IgD-negative memory B cell (primary cell): Measurements from ENCODE around the gene GABRA1. TPM values are rescaled to one million over a fixed set of nuclear protein-coding genes. Genes with fewer than 3 reads are reported as not detected.

Experiments used
- H3K27ac Mint-ChIP-seq, 3 donors: one replicate each; pipeline ENCODE4 v1.8.0; 2020 to 2022; ENCODE audit warnings: mild to moderate bottlenecking in 3 of 3, mixed read lengths in 3 of 3, moderate library complexity in 1 of 3
- H3K27me3 Mint-ChIP-seq: one replicate; pipeline ENCODE4 v1.8.0; 2021; ENCODE audit warnings: mixed read lengths
- H3K36me3 Mint-ChIP-seq: one replicate; pipeline ENCODE4 v1.8.0; 2020; ENCODE audit warnings: mild to moderate bottlenecking, mixed read lengths
- H3K4me1 Mint-ChIP-seq, 3 donors: one replicate each; pipeline ENCODE4 v1.8.0; 2020 to 2022; ENCODE audit warnings: mixed read lengths in 3 of 3, mild to moderate bottlenecking in 1 of 3
- H3K4me3 Mint-ChIP-seq, 4 donors: one replicate each; pipeline ENCODE4 v1.8.0; 2020 to 2022; ENCODE audit warnings: mild to moderate bottlenecking in 4 of 4, mixed read lengths in 4 of 4, moderate library complexity in 3 of 4
- H3K9me3 Mint-ChIP-seq, 3 donors: one replicate each; pipeline ENCODE4 v1.8.0; 2020 to 2021; ENCODE audit warnings: mixed read lengths in 3 of 3, mild to moderate bottlenecking in 1 of 3
- polyA plus RNA-seq: library from polyadenylated mRNA; unstranded; fragments of 300-500 nt; fragmentation: Illumina TruSeq; gene quantifications from one replicate; pipeline ENCODE4 v1.2.3, GENCODE V29; 2021

GABRA1 gene
- polyA plus RNA-seq: not detected

- Mint-ChIP-seq H3K9me3 (peaks cover 0 to 2% (median 0%) of the 10 kb centered on the region in 3 donors), H3K27ac (peak within 1 kb of the TSS in 1 of 3 donors; percentile 53), H3K4me3 (peak within 1 kb of the TSS in 1 of 4 donors; percentile 58), H3K36me3 (no peaks in the 10 kb centered on the region), H3K4me1 (no peaks in the 10 kb centered on the region), H3K27me3 (peaks cover 8% of the 10 kb centered on the region)
Measured at GRCh38 chr5:161847941-161848391, at the start of gene GABRA1. Gene GABRA1, plus strand, starts transcription at chr5:161848120. Its CDS starts 2,691 bp downstream, at chr5:161850811.

- H3K27me3 Mint-ChIP-seq: no peaks in the 10 kb centered on the region
- no peak overlapping the region for H3K27ac Mint-ChIP-seq
- H3K4me1 Mint-ChIP-seq: no peaks in the 10 kb centered on the region
- H3K9me3 Mint-ChIP-seq: peaks cover 0 to 3% (median 0%) of the 10 kb centered on the region in 3 donors
- no peaks in the 10 kb centered on the region for H3K36me3 Mint-ChIP-seq
- no peak overlapping the region for H3K4me3 Mint-ChIP-seq
Measured at GRCh38 chr5:161799316-161799715, 48.6 kb upstream of the GABRA1 start.

GRCh38 chr5:161804263-161804662 is 43.7 kb upstream of the GABRA1 start:
- peaks cover 0 to 3% (median 0%) of the 10 kb centered on the region in 3 donors for H3K9me3 Mint-ChIP-seq
- no peaks in the 10 kb centered on the region for H3K27me3 Mint-ChIP-seq
- H3K36me3 Mint-ChIP-seq: no peaks in the 10 kb centered on the region
- H3K4me1 Mint-ChIP-seq: no peaks in the 10 kb centered on the region
- no peak overlapping the region for H3K4me3 Mint-ChIP-seq
- H3K27ac Mint-ChIP-seq: no peak overlapping the region

GRCh38 chr5:161846746-161847145 is 1.2 kb upstream of the GABRA1 start:
- H3K4me1 Mint-ChIP-seq: no peaks in the 10 kb centered on the region
- no peak overlapping the region for H3K4me3 Mint-ChIP-seq

GRCh38 chr5:161847447-161847846 is 473 bp upstream of the GABRA1 start:
- Mint-ChIP-seq H3K27ac (no peak overlapping the region), H3K27me3 (peaks cover 8% of the 10 kb centered on the region), H3K4me3 (no peak overlapping the region)

More at GRCh38 chr5:161846746-161847145, 1.2 kb upstream of the GABRA1 start:
- H3K27me3 Mint-ChIP-seq: peaks cover 8% of the 10 kb centered on the region
- no peaks in the 10 kb centered on the region for H3K36me3 Mint-ChIP-seq
- H3K27ac Mint-ChIP-seq: peak overlapping the region in 1 of 3 donors; percentile 61
- peaks cover 0 to 2% (median 0%) of the 10 kb centered on the region in 3 donors for H3K9me3 Mint-ChIP-seq

GRCh38 chr5:161850491-161850890 is 2.6 kb downstream of the GABRA1 start:
- peaks cover 8% of the 10 kb centered on the region for H3K27me3 Mint-ChIP-seq
- H3K27ac Mint-ChIP-seq: no peak overlapping the region
- no peak overlapping the region for H3K4me3 Mint-ChIP-seq
- no peaks in the 10 kb centered on the region for H3K4me1 Mint-ChIP-seq
- H3K9me3 Mint-ChIP-seq: peaks cover 0 to 2% (median 0%) of the 10 kb centered on the region in 3 donors
- no peaks in the 10 kb centered on the region for H3K36me3 Mint-ChIP-seq

More at GRCh38 chr5:161847447-161847846, 473 bp upstream of the GABRA1 start:
- peaks cover 0 to 2% (median 0%) of the 10 kb centered on the region in 3 donors for H3K9me3 Mint-ChIP-seq
- no peaks in the 10 kb centered on the region for H3K36me3 Mint-ChIP-seq
- no peaks in the 10 kb centered on the region for H3K4me1 Mint-ChIP-seq

GRCh38 chr5:161851691-161852299 is 3.9 kb downstream of the GABRA1 start:
- no peaks in the 10 kb centered on the region for H3K36me3 Mint-ChIP-seq
- peaks cover 0 to 2% (median 0%) of the 10 kb centered on the region in 3 donors for H3K9me3 Mint-ChIP-seq
- no peaks in the 10 kb centered on the region for H3K4me1 Mint-ChIP-seq
- H3K27ac Mint-ChIP-seq: no peak overlapping the region
- H3K27me3 Mint-ChIP-seq: peaks cover 8% of the 10 kb centered on the region
- H3K4me3 Mint-ChIP-seq: no peak overlapping the region

- Mint-ChIP-seq H3K27ac (no peak overlapping the region), H3K9me3 (peaks cover 0 to 6% (median 0%) of the 10 kb centered on the region in 3 donors), H3K36me3 (no peaks in the 10 kb centered on the region), H3K27me3 (no peaks in the 10 kb centered on the region), H3K4me1 (no peaks in the 10 kb centered on the region), H3K4me3 (no peak overlapping the region)
Measured at GRCh38 chr5:161857358-161857757, 9.4 kb downstream of the GABRA1 start.

GRCh38 chr5:161863259-161863658 is 15.3 kb downstream of the GABRA1 start:
- no peaks in the 10 kb centered on the region for H3K36me3 Mint-ChIP-seq
- no peaks in the 10 kb centered on the region for H3K4me1 Mint-ChIP-seq
- H3K4me3 Mint-ChIP-seq: no peak overlapping the region
- H3K9me3 Mint-ChIP-seq: peaks cover 0 to 4% (median 0%) of the 10 kb centered on the region in 3 donors
- H3K27me3 Mint-ChIP-seq: no peaks in the 10 kb centered on the region
- H3K27ac Mint-ChIP-seq: peak overlapping the region in 1 of 3 donors; percentile 20

GRCh38 chr5:161863811-161864210 is 15.9 kb downstream of the GABRA1 start:
- no peaks in the 10 kb centered on the region for H3K36me3 Mint-ChIP-seq
- H3K27ac Mint-ChIP-seq: no peak overlapping the region
- no peaks in the 10 kb centered on the region for H3K4me1 Mint-ChIP-seq
- peaks cover 0 to under 1% (median 0%) of the 10 kb centered on the region in 3 donors for H3K9me3 Mint-ChIP-seq
- H3K27me3 Mint-ChIP-seq: no peaks in the 10 kb centered on the region
- no peak overlapping the region for H3K4me3 Mint-ChIP-seq

- Mint-ChIP-seq H3K4me1 (no peaks in the 10 kb centered on the region), H3K27me3 (no peaks in the 10 kb centered on the region), H3K9me3 (no peaks in the 10 kb centered on the region), H3K36me3 (peaks cover 1% of the 10 kb centered on the region), H3K4me3 (no peak overlapping the region), H3K27ac (no peak overlapping the region)
Measured at GRCh38 chr5:161865510-161865909, 17.6 kb downstream of the GABRA1 start.

GRCh38 chr5:161889971-161890370 is 42.1 kb downstream of the GABRA1 start:
- no peaks in the 10 kb centered on the region for H3K27me3 Mint-ChIP-seq
- H3K9me3 Mint-ChIP-seq: peaks cover 0 to 9% (median 0%) of the 10 kb centered on the region in 3 donors
- no peaks in the 10 kb centered on the region for H3K4me1 Mint-ChIP-seq
- H3K27ac Mint-ChIP-seq: no peak overlapping the region
- H3K4me3 Mint-ChIP-seq: no peak overlapping the region
- no peaks in the 10 kb centered on the region for H3K36me3 Mint-ChIP-seq

- H3K4me1 Mint-ChIP-seq: no peaks in the 10 kb centered on the region
- H3K27ac Mint-ChIP-seq: no peak overlapping the region
- H3K9me3 Mint-ChIP-seq: peaks cover 0 to 3% (median 0%) of the 10 kb centered on the region in 3 donors
- H3K4me3 Mint-ChIP-seq: no peak overlapping the region
- no peaks in the 10 kb centered on the region for H3K27me3 Mint-ChIP-seq
- H3K36me3 Mint-ChIP-seq: no peaks in the 10 kb centered on the region
Measured at GRCh38 chr5:161895514-161895913, 47.6 kb downstream of the GABRA1 start.

- Mint-ChIP-seq H3K4me3 (no peak overlapping the region), H3K27ac (no peak overlapping the region), H3K36me3 (no peaks in the 10 kb centered on the region), H3K9me3 (no peaks in the 10 kb centered on the region), H3K4me1 (no peaks in the 10 kb centered on the region), H3K27me3 (no peaks in the 10 kb centered on the region)
Measured at GRCh38 chr5:161897033-161897432, 49.1 kb downstream of the GABRA1 start.

GRCh38 chr5:161899590-161899989 is 51.7 kb downstream of the GABRA1 start:
- no peaks in the 10 kb centered on the region for H3K36me3 Mint-ChIP-seq

GRCh38 chr5:161900981-161901380 is 53.1 kb downstream of the GABRA1 start:
- Mint-ChIP-seq H3K9me3 (peaks cover 2 to 7% (median 4%) of the 10 kb centered on the region in 3 donors), H3K4me1 (no peaks in the 10 kb centered on the region), H3K27me3 (no peaks in the 10 kb centered on the region), H3K36me3 (no peaks in the 10 kb centered on the region), H3K4me3 (no peak overlapping the region), H3K27ac (no peak overlapping the region)

More at GRCh38 chr5:161899590-161899989, 51.7 kb downstream of the GABRA1 start:
- Mint-ChIP-seq H3K27me3 (no peaks in the 10 kb centered on the region), H3K4me3 (no peak overlapping the region), H3K27ac (no peak overlapping the region), H3K9me3 (peaks cover 0 to 2% (median under 1%) of the 10 kb centered on the region in 3 donors), H3K4me1 (no peaks in the 10 kb centered on the region)
